Esophagus mucosa (tissue), 1 donor: Measurements from ENCODE around the gene BOC. TPM values are rescaled to one million over a fixed set of nuclear protein-coding genes. Genes with fewer than 3 reads are reported as not detected.

Experiments used
- ATAC-seq: fragments of 200-7000 bp; cut with Tn5 transposase; one replicate; pipeline ENCODE4 v1.9.1; 2020
- total RNA-seq: library from RNA; stranded (reverse); gene quantifications from one replicate; pipeline ENCODE4 v1.2.4, GENCODE V29; 2023
- donor health status: DM: yes; HTN: yes; CAD: no.

Gene BOC
- total RNA-seq, 1 donor from 2014 or later, result 19.8 TPM

DNA sequence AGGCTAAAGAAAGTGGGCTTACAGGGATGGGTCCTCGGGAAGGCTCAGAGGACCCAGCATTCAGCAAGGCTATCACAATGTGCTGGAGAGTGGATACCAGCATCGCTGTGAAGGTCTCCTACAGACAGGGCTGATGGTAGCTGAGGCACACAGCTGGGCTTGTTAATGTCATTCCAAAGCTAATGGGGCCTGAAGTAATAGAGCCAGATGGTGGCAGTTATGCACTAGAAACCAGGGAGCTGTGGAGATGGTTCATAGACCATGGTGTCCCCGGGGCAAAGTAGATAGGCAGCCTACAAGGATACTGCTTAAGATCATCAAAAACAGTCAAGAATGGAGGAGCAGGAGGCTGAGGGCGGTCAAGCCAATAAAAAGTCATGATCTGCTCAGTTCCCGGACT, 24.8 kb upstream of the BOC start:
- ATAC-seq, result no peak

DNA sequence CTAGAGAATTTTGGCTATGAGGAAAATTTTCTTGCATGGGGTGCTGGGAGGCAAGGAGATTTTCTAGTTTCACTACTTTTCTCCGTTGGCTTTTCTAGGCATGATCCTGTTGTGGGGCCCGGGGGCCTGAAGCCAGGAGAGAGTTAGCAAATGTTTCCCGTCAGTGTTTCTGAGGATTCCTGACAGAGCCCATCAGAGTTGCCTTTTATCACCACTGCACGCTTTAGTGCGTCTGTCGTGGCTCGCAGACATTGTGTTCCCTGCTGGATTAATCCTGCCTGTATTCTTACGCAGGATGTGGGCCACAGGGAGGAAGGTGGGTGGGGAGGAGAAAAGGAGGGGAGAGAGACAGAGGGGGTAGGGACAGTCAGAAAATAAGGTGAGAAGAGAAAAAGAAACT, 18.1 kb upstream of the BOC start:
- ATAC-seq, result no peak

DNA sequence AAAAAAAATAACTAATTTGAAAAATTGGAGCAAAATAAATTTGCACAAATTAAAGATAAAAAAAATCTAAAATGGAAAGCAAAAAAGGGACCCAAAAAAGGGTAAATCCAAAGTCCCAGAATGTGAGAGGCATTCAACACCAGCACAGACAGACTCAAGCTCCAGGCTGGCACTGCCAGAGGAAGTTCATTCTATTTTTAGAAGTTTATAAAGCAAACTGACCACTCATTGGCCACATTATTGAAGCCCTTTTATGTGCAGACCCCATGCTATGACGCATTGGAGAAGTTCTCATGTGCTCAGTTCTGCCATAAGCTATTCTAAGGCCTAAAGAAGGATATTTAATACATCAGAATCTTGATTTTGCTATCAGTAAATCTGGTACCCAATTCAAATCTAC, 17.6 kb upstream of the BOC start:
- no peak for ATAC-seq

DNA sequence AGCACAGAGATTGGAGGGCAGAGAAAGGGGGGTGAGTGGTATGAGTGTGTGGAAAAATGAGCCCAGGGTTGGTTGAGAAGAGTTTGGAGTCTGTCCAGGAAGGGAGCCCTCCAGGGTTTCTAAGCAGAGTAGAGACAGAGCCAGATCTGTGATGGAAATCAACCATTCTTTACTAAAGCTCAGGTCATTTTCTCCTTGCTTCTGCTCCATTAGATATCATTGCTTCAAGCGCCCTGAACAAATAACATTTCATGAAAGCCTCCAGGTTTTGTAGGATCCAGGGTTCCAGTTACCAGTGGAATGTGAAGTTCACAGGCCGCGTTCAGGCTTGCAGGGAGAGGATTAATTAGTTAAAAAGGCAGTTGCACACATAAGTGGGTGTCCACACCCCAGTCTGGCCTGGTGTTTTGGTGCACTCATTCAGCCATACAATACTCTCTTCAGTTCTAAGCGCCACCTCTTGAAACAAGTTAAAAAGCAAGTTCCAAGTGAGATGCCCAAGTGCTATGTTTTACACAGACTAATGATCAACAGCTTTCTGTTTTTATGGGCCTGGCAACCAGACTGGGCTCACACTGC, 16.4 kb upstream of the BOC start:
- peak; percentile 86 for ATAC-seq

DNA sequence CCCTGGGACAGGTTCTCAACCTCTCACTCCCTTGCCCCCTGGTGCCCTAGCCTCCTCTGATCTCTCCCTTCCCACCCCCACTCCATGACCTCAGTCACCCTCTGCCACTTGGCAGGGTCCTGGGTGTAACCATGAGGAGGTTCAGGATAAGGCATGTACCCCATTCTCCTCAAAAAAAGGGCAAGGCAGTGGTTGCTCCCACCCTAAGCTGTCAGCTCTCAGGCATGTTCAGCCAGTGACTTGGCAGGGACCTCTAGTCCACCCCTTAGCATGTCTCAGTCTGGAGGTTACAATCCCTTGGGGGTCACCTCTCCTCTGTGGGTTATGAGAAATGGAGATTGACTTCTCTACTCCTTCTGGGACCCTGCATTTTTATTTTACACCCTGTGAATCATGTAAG, 11.0 kb upstream of the BOC start:
- ATAC-seq, result no peak

DNA sequence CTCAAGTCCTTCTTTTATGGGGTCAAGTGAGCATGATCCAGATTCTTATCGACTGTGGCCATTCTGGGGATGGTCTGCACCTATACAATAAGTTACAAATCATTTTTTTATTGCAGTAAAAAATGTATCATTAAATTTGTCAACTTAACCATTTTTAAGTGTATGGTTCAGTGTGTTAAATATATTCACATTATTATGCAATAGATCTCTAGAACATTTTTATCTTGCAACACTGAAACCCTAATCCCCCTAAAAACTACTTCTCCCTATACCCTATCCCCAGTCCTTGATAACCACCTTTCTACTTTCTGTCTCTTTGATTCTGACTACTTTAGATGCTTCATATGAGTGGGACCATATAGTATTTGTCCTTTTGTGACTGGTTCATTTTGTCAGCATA, 10.4 kb upstream of the BOC start:
- no peak for ATAC-seq

DNA sequence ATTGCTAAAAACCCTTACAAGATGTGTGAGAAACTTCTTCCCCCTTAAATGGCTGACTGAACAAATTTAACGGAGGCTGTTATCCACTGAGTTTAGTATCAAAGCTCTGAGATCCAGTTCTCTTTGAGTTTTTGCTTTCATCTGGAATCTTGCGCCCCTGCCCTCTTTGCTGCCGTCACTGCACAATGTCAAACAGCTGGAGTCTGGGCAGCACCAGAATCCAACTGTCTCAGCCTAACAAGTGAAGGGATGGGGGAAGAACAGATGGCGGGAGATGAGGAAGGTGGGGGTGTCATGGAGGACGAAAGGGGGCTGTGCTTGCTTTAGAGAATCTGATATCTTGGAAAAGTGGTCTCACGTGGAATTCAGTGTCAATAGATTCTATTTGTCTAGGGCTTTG, 7.0 kb upstream of the BOC start:
- no peak for ATAC-seq

DNA sequence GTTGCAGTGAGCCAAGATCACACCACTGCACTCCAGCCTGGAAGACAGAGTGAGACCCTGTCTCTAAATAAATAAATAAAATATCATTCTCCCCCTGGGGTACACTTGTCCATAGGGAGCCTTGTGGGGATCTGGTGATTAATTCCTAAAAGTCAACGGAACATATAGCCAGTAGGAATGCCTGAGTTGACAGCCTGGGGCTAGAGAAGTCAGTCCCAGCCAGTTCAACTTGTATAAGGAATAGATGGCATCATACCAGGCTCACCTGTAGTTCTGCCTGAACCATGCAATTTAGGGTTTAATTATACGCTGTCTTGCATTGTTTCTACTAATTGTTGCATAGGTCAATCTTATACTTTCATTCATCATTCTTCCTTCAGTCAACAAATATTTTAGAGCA, 5.9 kb upstream of the BOC start:
- peak; percentile 65 for ATAC-seq

DNA sequence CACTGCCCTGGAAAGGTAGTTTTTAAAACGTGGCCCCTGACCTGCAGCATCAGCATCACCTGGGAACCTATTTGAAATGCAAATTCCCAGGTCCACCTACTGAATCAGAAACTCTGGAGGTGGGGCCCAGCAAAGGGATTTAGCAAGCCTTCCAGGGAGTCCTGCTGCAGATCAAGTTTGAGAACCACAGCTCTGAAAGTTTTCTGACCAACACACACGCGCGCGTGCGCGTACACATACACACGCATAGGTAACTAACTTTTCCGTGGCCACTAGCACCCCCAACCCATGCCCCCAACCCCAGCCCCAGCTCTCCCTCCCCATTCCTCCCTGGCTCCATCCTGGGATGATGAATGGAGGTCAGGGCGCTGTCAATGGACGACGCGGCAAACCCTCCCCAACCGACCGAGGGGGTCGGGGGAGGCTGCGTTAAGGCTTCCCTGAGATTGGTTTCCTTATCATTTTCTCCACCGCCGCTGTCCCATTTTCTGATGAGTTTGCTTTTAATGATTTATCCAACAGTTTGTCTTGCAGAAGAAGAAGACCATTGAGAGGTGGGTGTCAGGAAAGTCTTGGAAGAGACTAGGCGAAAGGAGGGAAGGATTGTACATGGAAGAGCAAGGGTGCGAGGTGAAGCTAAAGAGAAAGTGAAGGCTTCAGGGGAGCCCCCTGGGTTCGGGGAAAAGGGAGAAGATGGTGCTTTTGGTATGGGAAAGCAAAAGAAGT, 590 bp upstream of the BOC start:
- peak; percentile 12 for ATAC-seq

DNA sequence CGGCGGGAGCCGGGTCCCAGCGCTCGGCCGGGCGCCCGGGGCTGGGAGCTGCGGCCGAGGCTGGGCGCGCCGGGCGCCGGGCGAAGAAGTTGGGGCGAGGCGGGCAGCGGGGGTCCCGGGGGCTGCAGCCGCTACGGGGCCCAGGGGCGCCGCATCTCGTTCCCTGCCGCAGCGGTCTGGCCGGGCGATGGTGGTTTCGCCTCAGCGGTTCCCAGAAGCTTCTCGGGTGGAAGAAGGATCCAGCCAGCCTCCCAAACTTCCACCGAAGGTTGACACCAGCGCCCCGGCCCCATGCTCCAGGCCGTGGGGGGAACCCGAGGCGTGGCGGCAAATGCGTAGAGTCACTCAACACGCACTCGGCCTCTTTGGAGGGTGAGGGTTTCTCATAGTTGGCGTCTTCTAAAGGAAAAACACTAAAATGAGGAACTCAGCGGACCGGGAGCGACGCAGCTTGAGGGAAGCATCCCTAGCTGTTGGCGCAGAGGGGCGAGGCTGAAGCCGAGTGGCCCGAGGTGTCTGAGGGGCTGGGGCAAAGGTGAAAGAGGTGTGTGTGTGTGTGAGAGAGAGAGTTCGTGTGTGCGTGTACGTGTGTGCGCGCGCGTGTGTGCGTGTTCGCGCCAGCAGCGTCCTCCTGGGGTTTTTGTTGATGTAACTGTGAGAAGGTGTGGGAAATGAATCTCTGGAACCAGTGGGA, 940 bp downstream of the BOC start:
- peak; percentile 11 for ATAC-seq

DNA sequence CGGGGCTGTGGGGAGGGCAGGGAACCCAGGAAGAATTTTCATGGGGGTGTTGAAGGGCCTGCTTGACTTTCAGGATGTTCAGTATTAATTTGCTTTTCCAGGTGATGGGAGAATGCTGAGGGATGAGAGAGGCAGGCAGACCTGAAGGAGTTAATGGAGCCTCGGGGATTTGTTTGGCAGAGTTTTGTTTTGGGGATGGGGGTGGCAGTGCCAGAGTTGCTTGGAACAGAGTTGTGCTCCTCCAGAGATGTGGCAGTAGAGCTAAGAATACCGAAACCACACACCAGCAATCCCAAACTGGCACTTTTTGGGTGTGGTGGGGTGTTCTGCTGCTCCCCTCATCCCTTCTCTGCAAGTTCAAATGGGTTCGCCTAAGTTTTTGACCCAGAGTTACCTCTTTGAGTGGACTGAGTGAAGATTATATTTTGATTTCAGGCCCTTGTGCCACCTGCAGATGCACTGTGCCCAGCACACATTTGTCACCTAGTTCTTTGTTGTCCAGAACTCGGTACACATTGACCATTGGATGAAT, 1.6 kb downstream of the BOC start:
- ATAC-seq, result no peak

DNA sequence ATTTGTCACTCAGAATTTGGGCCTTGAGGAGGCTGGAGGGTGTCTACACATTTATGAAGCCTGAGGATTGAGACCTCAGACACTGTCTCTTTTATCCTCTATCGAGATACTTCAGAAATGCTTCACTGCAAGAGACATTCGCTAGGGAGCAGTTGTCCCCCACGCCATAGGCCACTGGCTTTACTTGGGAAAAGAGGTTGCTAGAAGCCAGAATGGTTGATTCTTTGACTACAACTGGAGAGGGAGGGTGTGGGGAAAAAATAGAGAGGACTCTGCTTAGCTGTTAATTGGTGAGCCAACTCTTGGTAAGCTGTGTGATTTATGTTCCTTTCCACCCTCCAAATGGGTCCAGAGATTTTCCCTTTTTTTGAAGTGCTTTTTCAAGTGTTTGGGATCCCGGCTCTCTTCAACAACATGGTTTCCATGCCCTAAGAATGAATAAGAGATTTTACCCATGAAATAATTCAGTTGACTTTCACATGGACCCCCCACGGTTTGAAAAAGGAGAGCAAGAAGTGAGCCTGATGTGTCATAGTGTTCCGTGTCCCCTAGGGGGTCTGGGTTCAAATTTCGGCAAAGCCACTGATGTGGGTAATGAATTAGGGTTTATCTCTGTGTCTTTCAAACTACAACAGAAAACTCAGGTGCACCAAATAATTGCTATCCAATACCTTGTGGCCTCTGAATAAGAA, 2.7 kb downstream of the BOC start:
- ATAC-seq, result no peak

DNA sequence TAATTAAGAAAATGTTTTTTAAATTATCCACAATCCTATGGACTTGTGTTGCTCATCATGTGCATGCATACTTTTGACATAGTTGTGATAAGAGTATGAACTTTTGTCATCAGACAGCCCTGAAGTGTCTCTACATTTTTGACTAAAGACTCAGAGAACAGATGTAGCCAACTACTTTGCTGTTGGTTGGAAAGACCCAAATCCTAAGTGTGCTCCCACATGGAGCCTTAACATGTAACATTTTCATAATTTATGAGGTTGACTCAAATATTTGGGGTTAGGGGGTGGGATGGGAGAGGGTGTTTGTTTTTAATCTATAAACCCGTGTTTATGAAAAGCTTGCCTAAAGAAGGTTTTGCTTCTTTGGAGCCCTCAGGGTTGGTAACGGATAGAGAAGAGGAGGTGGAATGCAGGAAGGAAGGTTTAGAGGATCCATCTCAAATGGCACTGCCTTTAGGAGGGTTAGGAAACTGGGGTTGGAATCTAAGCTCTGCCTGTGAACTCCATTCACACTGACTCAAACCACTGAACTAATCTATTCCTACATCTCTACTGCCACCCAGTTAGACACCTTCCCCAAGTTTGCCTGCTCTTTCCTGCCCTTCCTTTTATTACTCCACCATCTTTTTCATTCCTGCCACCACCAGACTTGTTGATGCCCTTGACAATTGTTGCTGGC, 3.7 kb downstream of the BOC start:
- ATAC-seq, result no peak

DNA sequence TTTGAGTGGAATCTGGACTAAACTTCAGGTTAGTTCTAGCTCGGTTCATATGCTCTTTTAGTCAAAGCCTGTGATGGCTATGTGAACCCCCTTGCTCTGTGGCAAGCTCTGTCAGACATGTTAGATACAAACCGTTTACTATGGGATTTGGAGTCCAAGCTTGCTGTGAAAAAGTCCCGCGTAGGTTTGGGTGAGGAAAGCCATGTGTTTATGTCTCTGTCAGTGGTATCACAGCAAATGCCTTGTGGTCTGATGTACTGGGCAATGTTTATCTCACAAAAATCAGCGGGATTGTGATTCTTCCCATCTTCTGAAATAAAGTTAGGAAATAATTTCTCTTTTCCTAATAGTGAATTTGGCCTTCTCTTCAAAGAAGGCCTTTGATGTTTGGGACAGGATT, 5.0 kb downstream of the BOC start:
- ATAC-seq, result no peak

DNA sequence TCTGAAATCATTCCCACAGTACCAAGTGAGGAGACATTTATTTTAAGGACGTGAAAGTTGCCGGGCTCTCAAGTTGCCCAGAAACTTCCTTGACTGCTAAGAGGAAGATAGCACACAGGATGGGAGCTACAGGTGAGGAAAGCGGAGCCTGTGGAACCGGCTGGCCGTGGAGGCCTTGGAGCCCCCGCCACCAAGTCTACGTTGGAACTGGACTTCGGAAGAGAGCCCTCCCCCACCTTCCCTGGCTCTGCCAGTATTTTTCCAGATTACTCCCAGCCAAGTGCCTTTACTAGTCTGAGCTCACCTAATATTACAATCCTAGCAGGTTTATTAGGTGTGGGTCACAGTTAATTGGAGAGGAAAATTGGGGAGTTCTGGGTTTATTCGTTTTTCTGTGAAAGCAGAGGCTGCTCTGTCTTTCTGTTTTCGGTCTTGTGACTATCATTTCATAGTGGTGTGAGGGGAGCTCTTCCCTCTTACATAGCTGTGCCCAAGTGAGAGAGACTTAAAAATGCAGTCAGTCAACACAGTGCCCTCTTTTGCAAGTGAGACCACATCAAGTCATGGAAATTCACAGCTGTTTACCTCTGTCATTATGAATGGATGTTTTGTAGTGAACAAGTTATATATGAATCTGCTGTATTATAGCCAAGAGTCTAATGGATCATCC, 6.8 kb downstream of the BOC start:
- ATAC-seq, result no peak

DNA sequence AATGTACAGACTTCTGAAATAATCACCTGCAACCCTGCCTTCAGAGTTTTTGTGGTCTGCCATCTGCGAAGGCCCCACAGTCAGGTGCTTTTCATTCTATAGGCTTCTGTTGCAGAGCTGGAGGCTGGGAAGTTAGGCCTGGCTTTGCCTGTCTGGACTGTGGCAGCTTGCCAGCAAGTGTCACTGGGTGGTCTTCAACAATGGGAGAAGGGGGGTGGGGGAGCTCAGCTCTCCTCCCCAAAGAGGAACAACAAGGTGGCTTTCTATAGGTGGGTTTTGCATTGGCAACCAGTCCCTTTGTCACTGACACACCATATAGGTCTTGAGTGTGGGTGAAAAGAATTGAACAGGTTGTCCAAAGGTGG, 7.3 kb downstream of the BOC start:
- no peak for ATAC-seq

DNA sequence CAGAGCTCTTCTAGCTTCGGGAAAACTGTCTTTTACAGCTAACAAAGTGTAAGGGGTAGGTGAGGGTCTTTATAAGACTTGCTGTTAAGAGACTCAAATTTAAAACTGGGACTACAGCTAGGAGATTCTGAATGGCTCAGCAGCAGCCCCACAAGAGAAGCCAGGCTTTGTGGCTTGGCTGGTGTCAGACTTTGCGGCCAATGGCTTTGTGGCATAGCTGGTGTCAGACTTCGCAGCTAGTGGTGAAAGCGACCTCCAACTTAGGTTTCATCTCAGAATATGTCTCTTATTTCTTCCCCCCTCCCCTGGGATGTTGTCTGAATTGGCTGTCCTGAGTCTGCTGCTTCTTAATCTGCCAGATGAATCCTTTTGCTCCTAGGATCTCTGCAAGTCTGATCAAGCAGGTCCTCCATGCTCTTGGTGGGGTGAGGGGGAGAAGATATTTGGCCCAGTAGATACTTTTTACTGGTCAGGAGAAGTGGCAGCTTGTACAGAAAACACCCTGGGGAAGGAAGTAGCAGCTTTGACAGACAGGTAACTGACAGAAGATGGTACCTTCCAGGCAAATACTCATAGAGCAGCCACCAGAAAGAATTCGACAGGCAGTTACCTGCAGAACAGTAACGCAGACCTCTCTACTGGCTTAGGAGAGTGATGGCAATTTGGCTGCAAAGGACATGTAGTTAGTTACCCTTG, 8.4 kb downstream of the BOC start:
- ATAC-seq, result peak; percentile 27

DNA sequence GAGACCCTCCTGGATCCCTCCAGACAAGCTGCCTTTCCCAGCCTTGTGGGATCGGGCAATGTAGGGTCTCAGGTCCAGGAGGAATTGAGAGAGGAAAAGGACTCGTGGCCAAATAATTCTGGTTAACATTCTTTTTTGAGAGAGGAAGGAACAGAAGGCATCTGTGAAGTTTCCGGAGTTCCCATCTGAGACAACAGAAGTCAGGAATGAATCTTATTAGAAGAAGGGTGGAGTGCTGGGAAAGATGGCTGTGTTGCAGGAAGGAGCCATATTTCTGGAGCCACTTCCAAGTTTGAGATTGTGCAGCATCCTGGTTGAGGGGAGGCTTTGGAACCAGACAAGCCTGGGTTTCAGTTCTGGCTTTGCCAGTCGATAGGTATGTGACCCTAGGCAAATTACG, 9.4 kb downstream of the BOC start:
- ATAC-seq, result no peak

DNA sequence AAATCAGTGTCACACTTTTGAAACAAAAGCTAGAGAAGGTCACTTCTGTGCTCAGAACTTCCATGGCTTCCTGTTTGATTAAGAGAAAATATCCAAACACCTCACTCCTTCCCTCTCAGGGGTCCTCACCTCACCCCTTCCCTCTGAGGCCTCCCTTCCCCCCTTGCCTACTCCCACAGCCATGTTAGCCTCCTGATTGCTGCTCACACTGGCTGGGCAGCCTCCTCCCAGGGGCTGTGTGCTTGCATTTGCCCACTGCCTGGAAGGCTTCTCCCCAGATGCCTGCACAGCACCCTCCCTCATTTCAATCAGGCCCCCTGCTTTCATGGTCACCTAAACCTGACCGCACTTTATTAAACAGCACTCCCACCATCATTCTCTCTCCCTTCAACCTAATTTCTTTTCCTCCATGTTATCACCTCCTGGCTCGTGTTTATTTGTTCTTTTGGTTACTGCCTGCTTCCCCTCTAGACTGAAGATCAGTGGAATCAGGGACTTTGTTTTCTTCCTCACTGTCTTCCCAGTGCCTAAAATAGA, 10.4 kb downstream of the BOC start:
- no peak for ATAC-seq

DNA sequence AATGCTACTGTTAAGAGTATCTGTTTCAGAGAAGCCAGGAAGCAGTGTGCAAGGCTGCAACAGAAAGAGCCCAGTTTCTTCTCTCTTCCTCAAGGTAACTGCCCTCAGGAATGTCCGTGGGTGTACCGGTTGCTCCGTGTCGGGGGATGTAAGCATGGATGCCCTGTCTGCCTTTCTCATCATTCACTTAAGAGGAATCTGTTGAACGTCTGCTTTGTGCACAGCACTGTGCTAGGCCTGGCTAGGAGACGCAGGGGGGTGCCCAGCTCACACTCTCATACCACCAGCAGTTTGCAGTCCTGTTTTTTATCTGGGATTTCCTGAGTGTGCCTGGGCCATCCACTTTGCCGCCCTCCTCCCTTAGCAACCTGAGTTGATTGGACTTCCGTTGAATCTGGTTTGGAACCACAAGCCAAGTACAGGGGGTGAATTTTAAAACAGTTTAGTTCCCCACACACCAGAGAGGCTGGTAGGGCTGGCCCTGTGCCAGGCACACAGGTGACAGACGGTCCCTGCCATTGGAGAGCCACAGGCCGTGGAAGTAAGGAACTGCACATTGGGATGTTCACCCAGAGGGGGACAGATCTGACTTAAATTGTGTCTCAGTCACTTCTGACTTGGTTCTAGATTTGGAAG, 11.2 kb downstream of the BOC start:
- no peak for ATAC-seq
